Urothelium cell line (cell line): ENCODE data around the gene HOXC10.
A peak's percentile ranks its signal among the peaks of the same experiment; 100 is the strongest.

Experiments
- DNase-seq: peaks from one replicate; pipeline ENCODE4 v3.0.0; 2011; ENCODE audit warnings: low spot score, mixed read lengths
- FAIRE-seq: peaks from 2 replicates; lab custom pipeline; 2011; peaks lifted over from hg19 to GRCh38; lab: Jason Lieb, UNC

HOXC10 gene

GRCh38 chr12:54024581-54025305 is 39.8 kb downstream of the HOXC10 start:
- FAIRE-seq = no peak
- no peak for DNase-seq

GRCh38 chr12:54025499-54026405 is 40.8 kb downstream of the HOXC10 start:
- DNase-seq (no peak), FAIRE-seq (no peak)

GRCh38 chr12:54026640-54027441 is 41.9 kb downstream of the HOXC10 start:
- DNase-seq (no peak), FAIRE-seq (no peak)

GRCh38 chr12:54027442-54027786 is 42.5 kb downstream of the HOXC10 start:
- DNase-seq (no peak), FAIRE-seq (no peak)

- DNase-seq = no peak
- FAIRE-seq = no peak
Observed at GRCh38 chr12:54028314-54029201, 43.6 kb downstream of the HOXC10 start, which contains the start of gene HOXC6. Gene HOXC6, plus strand, starts transcription at chr12:54028440. Its CDS starts 82 bp downstream, at chr12:54028522.

GRCh38 chr12:54029529-54030441 is 44.8 kb downstream of the HOXC10 start:
- DNase-seq (no peak), FAIRE-seq (no peak)

- no peak for FAIRE-seq
- no peak for DNase-seq
Observed at GRCh38 chr12:54030442-54030801, 45.5 kb downstream of the HOXC10 start.

- FAIRE-seq (no peak), DNase-seq (no peak)
Observed at GRCh38 chr12:54030889-54031471, 46.0 kb downstream of the HOXC10 start.

- FAIRE-seq = no peak
- no peak for DNase-seq
Observed at GRCh38 chr12:54031480-54031879, 46.5 kb downstream of the HOXC10 start.

- FAIRE-seq (no peak), DNase-seq (no peak)
Observed at GRCh38 chr12:54032086-54032619, 47.2 kb downstream of the HOXC10 start.

- DNase-seq (peak; percentile 85), FAIRE-seq (no peak)
Observed at GRCh38 chr12:54032627-54033100, 47.7 kb downstream of the HOXC10 start, which contains the start of gene HOXC5. Gene HOXC5, plus strand, starts transcription at chr12:54033050. Its CDS starts 73 bp downstream, at chr12:54033123.

- DNase-seq (no peak), FAIRE-seq (no peak)
Observed at GRCh38 chr12:54033106-54033979, 48.4 kb downstream of the HOXC10 start.

GRCh38 chr12:54033980-54034784 is 49.2 kb downstream of the HOXC10 start:
- FAIRE-seq (no peak), DNase-seq (no peak)

GRCh38 chr12:54034785-54035310 is 49.9 kb downstream of the HOXC10 start:
- DNase-seq (no peak), FAIRE-seq (no peak)

- no peak for FAIRE-seq
Observed at GRCh38 chr12:54035568-54036264, 50.8 kb downstream of the HOXC10 start.

More at GRCh38 chr12:54035568-54036264, 50.8 kb downstream of the HOXC10 start:
- no peak for DNase-seq
